PC-3 (cell line): ENCODE measurements around the gene CCL13.

Experiments used
- CTCF ChIP-seq: fragments of 300-600 bp; sonication (generic); conservative IDR thresholded peaks from 2 replicates; pipeline ENCODE4 v1.5.1; 2017; ENCODE audit warnings: antibody characterized with exemption, low read depth, mild to moderate bottlenecking, low read length
- EZH2 ChIP-seq: fragments of 300-600 bp; sonication (generic); IDR thresholded peaks from one replicate; pipeline ENCODE4 v1.6.1; 2017; ENCODE audit warnings: antibody characterized with exemption, mild to moderate bottlenecking, low read length; ENCODE audit not compliant: unreplicated experiment

DNA sequence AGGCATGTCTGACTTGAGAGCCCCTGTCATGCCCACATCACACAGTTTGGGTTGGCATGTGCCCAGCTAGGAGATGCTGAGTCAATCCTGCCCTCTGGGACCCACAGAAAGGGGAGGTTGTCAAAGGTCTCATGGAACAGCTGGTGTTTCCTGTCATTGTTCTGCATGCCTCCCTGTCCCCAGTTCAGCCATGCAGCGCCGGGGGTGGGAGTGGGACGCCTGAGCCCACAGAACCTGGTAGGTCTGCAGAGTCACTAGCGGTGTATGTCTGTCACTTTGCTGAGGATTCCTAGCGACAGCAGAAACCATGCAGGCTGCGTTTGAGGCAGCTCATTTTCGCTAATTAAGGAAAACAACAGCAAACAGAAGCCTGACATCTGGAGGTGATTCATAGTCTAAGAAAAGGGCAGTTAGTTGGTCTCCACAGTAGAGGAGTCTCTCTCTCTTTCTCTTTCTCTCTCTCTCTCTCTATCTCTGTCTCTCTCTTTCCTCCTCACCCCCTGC is 26.4 kb downstream of the CCL13 start:
- TF ChIP-seq CTCF = no peak
- no peak for TF ChIP-seq EZH2
